DOHH2 (cell line): ENCODE measurements around the gene TNFRSF25.

ENCODE experiments used
- CTCF ChIP-seq: fragments of 200-600 bp; sonication (generic); IDR thresholded peaks from one replicate; pipeline ENCODE4 v1.5.1; 2014; ENCODE audit warnings: antibody characterized with exemption, mild to moderate bottlenecking, low read depth, low read length; ENCODE audit not compliant: poor library complexity, severe bottlenecking
- EZH2phosphoT487 ChIP-seq: fragments of 200-600 bp; sonication (generic); IDR thresholded peaks from 2 replicates; pipeline ENCODE4 v1.6.1; 2017; ENCODE audit warnings: borderline replicate concordance, mild to moderate bottlenecking, antibody characterized with exemption, low read length, moderate library complexity, mixed read lengths

GRCh38 chr1:6416295-6416656, 49.7 kb downstream of the TNFRSF25 start:
- no peak for TF ChIP-seq CTCF
- no peak for TF ChIP-seq EZH2phosphoT487
